ENCODE measurements around the gene PCDHGA2.

- TF ChIP-seq CTCF (IDR thresholded peaks at IDR 0.05) (no peak), POLR2AphosphoS5 (IDR thresholded peaks at IDR 0.05) (no peak)
Measured at GRCh38 chr5:141351591-141351990, 13.0 kb downstream of the PCDHGA2 start.

All from prostate gland (tissue), 2 donors.